HFFc6 (cell line): Measurements from ENCODE around the gene MTRF1L. TPM values are rescaled to one million over a fixed set of nuclear protein-coding genes. Genes with fewer than 3 reads are reported as not detected.
A peak's percentile ranks its signal among the peaks of the same experiment; 100 is the strongest.

Source experiments
- DNase-seq: peaks from one replicate; pipeline ENCODE4 v3.0.0-alpha.2; 2018
- H3K27ac Mint-ChIP-seq: 2 replicates; pipeline ENCODE4 v1.8.0; 2020; ENCODE audit warnings: mild to moderate bottlenecking, mixed read lengths
- H3K27me3 Mint-ChIP-seq: 2 replicates; pipeline ENCODE4 v1.8.0; 2021; ENCODE audit warnings: mild to moderate bottlenecking, moderate library complexity, mixed read lengths; ENCODE audit not compliant: insufficient read depth
- H3K36me3 Mint-ChIP-seq: 2 replicates; pipeline ENCODE4 v1.8.0; 2021; ENCODE audit warnings: low read depth, mixed read lengths
- H3K4me1 Mint-ChIP-seq: 2 replicates; pipeline ENCODE4 v1.8.0; 2020; ENCODE audit warnings: low read depth, mixed read lengths
- H3K4me3 Mint-ChIP-seq: 2 replicates; pipeline ENCODE4 v1.8.0; 2020; ENCODE audit warnings: mild to moderate bottlenecking, moderate library complexity, mixed read lengths
- H3K9me3 Mint-ChIP-seq: 2 replicates; pipeline ENCODE4 v1.8.0; 2020; ENCODE audit warnings: mild to moderate bottlenecking, mixed read lengths
- total RNA-seq, 6 experiments: library from RNA; stranded (reverse); fragmentation: NEBNext Ultra II Directional; extraction: Animal tissue kit (Norgen Biotek cat#: 25700); gene quantifications; 2 replicates in 1 of 6; 3 replicates in 5 of 6; pipeline ENCODE4 v1.2.3, GENCODE V29; 2021
- TF ChIP-seq, protein P1 (sequence below): fragments of 200-600 bp; sonication (generic); IDR thresholded peaks from 2 replicates; pipeline ENCODE4 v1.5.0; 2021; ENCODE audit warnings: antibody characterized with exemption, mild to moderate bottlenecking

MTRF1L gene
- total RNA-seq, 6 experiments from 2014 or later = 25.1 to 33.4 (median 28.0) TPM

DNA sequence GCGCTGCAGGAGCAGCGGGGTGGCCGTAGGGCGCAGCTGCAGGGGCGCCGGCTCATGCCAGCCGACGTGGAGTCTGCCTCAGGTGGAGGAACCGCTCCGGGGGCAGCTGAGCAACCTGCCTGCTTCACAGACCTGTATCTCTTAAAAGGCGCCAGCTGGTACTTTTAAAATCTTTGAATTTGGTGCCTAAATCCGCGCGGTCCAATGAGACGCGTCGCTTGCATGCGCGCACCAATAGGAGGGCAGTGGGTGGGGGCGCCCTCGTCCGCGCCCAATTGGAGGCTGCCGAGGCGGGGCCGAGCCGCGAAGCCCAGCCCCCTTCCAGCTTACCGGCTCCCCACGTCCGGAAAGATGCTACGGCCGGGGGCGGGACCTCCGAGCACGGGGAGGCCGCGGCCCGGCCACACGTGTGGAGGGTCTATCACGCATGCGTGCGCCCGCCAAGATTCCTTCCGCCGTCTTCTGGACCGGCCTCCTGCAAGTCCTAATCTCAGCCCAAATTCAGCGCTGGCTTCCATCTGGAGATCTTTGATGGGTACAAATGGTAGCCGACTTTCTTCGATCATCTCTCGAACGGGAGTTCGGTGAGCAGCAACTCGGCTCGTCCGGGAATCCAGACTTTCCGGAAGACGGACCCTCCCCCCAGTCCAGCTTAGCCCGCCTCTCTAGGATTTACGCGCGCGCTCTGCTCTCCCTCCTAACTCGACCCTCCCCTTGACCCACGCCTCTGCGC is 19.4 kb downstream of the MTRF1L start, which contains the start of gene FBXO5:
FBXO5 (minus strand) TSS at position 138 of the 733 bp plus-strand sequence; CDS start at position 56, 82 bp downstream.
- Mint-ChIP-seq H3K27me3 (peaks cover 1% of the 10 kb centered on the region), H3K9me3 (no peaks in the 10 kb centered on the region), H3K4me3 (peak within 1 kb of the TSS; percentile 99), H3K27ac (peak within 1 kb of the TSS; percentile 100), H3K36me3 (peaks cover 7% of the 10 kb centered on the region), H3K4me1 (peaks cover 46% of the 10 kb centered on the region)
- DNase-seq = peak; percentile 96
- TF ChIP-seq, protein P1, sequence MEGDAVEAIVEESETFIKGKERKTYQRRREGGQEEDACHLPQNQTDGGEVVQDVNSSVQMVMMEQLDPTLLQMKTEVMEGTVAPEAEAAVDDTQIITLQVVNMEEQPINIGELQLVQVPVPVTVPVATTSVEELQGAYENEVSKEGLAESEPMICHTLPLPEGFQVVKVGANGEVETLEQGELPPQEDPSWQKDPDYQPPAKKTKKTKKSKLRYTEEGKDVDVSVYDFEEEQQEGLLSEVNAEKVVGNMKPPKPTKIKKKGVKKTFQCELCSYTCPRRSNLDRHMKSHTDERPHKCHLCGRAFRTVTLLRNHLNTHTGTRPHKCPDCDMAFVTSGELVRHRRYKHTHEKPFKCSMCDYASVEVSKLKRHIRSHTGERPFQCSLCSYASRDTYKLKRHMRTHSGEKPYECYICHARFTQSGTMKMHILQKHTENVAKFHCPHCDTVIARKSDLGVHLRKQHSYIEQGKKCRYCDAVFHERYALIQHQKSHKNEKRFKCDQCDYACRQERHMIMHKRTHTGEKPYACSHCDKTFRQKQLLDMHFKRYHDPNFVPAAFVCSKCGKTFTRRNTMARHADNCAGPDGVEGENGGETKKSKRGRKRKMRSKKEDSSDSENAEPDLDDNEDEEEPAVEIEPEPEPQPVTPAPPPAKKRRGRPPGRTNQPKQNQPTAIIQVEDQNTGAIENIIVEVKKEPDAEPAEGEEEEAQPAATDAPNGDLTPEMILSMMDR = no peak

DNA sequence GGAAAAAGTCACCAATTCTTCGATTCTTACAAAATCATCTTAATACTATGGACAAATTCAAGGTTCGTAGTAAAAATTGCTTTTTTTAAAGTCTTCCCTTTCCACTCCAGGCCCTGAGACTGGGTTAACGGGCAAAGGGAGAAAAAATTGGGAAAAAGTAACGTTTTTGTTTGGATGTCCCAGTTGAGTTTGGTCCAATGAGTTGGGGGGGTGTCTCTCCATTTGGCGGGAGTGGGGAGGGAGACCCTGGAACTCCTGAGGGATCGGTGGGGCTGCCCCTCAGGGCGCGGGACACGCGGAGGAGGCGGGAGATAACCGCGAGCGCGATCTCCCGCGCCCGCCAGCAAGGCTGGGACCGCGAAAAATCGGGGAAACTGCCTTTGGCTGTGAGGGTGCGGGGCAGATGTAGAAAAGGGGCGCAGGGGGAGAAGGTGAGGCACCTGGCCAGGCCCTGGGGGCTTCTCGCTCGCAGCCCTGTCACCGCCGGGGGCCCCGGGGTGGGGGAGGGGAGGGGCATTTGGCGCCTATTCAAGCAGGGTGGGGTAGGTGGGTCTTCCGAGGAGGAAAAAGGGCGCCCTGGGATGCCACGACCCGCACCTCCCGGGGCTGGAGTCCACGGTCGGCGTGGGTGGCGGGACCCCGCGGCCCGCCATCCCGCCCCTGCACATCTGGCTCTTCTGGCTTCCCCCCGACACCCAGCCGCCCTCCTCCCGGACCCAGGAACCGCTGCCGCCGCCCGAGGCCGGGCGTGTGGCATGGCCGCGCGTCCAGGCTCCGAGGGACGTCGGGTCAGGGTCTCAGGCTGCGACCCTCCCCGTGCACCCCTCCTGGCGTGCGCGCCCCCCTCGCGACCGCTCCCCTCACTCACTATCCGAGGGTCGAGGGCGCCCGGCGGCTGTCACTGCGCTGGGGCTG is 20.3 kb downstream of the MTRF1L start:
- no peaks in the 10 kb centered on the region for H3K9me3 Mint-ChIP-seq
- peaks cover 5% of the 10 kb centered on the region for H3K36me3 Mint-ChIP-seq
- peak overlapping the region; percentile 74 for H3K27ac Mint-ChIP-seq
- peaks cover 54% of the 10 kb centered on the region for H3K4me1 Mint-ChIP-seq
- peaks cover 1% of the 10 kb centered on the region for H3K27me3 Mint-ChIP-seq
- H3K4me3 Mint-ChIP-seq = peak overlapping the region; percentile 99
- no peak for DNase-seq
- TF ChIP-seq, protein P1 = no peak

DNA sequence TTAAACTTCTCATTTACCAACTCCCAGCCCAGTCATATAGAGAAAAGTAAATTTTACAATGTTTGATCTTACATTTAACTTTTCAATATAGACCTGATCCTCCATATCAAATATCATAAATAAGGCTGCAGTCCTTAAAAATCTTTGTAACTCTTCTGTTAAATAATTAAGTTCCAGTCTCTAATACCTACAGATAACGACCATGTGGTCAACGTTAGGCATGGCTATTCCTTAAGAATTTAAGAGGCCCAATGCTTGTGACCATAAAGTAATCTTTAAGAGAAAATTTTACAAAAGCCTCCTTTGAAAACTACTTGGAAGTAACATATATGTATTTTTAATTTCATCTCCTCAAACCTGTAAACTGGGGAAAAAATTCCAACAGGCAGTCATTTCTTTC is 21.3 kb downstream of the MTRF1L start:
- Mint-ChIP-seq H3K4me1 (peaks cover 64% of the 10 kb centered on the region), H3K27me3 (peaks cover 1% of the 10 kb centered on the region), H3K27ac (peak overlapping the region; percentile 56), H3K36me3 (peaks cover 5% of the 10 kb centered on the region; the same call in 1 of the 2 replicates), H3K4me3 (peak overlapping the region; percentile 85), H3K9me3 (no peaks in the 10 kb centered on the region)
- TF ChIP-seq, protein P1 = no peak
- DNase-seq = no peak

DNA sequence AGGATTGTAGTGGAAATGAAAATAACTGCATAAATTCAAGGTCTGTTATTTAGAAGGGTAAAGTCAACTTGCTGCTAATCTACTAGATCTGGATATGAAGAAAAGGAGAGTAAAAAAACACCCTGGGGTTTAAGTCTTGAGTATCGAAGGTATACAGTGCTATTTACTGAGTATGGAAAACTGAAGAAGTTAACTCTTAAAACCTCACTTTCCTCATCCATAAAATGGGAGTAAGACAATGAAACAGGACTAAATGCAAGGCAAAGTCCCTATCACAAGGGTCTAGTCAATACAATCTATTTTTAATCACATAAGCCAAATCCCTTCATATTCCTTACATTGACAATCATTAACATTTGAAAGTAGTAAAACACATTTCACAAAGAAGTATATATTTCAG is 21.9 kb downstream of the MTRF1L start:
- H3K4me1 Mint-ChIP-seq = peaks cover 70% of the 10 kb centered on the region
- peak overlapping the region; percentile 85 for H3K4me3 Mint-ChIP-seq
- TF ChIP-seq, protein P1 = no peak
- H3K9me3 Mint-ChIP-seq = no peaks in the 10 kb centered on the region
- peaks cover 1% of the 10 kb centered on the region for H3K27me3 Mint-ChIP-seq
- DNase-seq = no peak
- H3K36me3 Mint-ChIP-seq = peaks cover 5% of the 10 kb centered on the region; the same call in 1 of the 2 replicates
- peak overlapping the region; percentile 56 for H3K27ac Mint-ChIP-seq

DNA sequence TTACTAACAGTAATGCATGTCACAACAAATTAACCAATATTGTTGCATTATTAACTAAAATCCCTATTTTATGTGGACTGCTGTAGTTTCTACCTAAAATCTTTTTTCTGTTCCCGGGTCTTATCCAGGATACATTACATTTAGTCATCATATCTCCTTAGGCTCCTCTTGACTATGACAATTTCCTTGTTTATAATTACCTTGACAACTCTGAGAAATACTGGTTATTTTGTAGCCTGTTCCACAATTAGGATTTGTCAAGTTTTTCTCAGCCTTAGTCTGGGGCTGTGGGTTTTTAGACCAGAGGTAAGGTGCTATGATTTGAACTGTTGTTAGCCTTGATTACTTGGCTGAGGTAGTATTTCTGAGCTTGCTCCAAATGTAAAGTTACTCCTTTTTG is 23.4 kb downstream of the MTRF1L start:
- no peak for DNase-seq
- TF ChIP-seq, protein P1 = no peak
- peaks cover 1% of the 10 kb centered on the region for H3K27me3 Mint-ChIP-seq
- H3K9me3 Mint-ChIP-seq = no peaks in the 10 kb centered on the region
- H3K27ac Mint-ChIP-seq = peak overlapping the region; percentile 83
- peak overlapping the region; percentile 85 for H3K4me3 Mint-ChIP-seq
- H3K36me3 Mint-ChIP-seq = peaks cover 11% of the 10 kb centered on the region
- H3K4me1 Mint-ChIP-seq = peaks cover 66% of the 10 kb centered on the region
